ENCODE results near the gene SPRED3. TPM values are rescaled to one million over a fixed set of nuclear protein-coding genes. Genes with fewer than 3 reads are reported as not detected.

The SPRED3 gene
- total and polyA plus RNA-seq, 2 donors (not counting 1 experiment from before 2014, with no cell fraction given), result 1.5 to 2.0 TPM

DNA sequence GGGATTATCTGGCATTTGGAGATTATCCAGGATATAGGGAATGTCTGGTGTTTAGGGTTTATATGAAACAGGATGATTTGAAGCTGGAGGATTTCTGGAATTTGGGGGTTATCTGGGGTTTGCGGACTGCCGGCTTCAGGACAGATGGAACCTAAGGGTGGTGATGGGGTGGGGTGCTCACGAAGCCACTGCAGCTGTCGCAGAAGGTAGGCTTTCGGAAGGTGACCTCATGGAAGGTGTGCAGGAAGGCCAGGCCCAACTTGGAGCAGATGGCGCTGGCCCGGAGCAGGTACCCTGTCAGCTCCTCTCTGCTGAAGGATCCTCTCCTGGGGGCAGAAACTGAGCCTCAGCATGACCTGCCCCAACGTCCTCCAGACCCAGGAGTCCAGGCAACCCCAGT is 24.0 kb downstream of the SPRED3 start:
- H3K4me3 ChIP-seq (replicated peaks in 1 of 4; ENCODE audit: control extremely low read depth in 1 of 4, insufficient read depth in 1 of 4, low read depth in 3 of 4, low read length in 4 of 4), result no peak overlapping the region
- H3K9me3 ChIP-seq (ENCODE audit: control insufficient read depth, insufficient read depth, low read depth, low read length), result no peaks in the 10 kb centered on the region
- H3K79me2 ChIP-seq (ENCODE audit: control insufficient read depth, insufficient read depth, low read length), result no peaks in the 10 kb centered on the region
- no peaks in the 10 kb centered on the region for H3K27me3 ChIP-seq (ENCODE audit: control insufficient read depth, insufficient read depth, low read length)
- no peak for DNase-seq (ENCODE audit: low read depth in 2 of 2)
- no peak overlapping the region for H3K27ac ChIP-seq (ENCODE audit: insufficient read depth, low read length)
- no peaks in the 10 kb centered on the region for H4K20me1 ChIP-seq (ENCODE audit: control insufficient read depth, extremely low read depth, insufficient read depth, low read length)
- no peaks in the 10 kb centered on the region for H3K4me1 ChIP-seq (ENCODE audit: control insufficient read depth, extremely low read depth, insufficient read depth, low read length)
- H3K9ac ChIP-seq (ENCODE audit: insufficient read depth, low read length), result no peak overlapping the region
- TF ChIP-seq EZH2 (IDR thresholded peaks at IDR 0.05; ENCODE audit: low read length, missing control alignments), result no peak
- TF ChIP-seq, protein P1, sequence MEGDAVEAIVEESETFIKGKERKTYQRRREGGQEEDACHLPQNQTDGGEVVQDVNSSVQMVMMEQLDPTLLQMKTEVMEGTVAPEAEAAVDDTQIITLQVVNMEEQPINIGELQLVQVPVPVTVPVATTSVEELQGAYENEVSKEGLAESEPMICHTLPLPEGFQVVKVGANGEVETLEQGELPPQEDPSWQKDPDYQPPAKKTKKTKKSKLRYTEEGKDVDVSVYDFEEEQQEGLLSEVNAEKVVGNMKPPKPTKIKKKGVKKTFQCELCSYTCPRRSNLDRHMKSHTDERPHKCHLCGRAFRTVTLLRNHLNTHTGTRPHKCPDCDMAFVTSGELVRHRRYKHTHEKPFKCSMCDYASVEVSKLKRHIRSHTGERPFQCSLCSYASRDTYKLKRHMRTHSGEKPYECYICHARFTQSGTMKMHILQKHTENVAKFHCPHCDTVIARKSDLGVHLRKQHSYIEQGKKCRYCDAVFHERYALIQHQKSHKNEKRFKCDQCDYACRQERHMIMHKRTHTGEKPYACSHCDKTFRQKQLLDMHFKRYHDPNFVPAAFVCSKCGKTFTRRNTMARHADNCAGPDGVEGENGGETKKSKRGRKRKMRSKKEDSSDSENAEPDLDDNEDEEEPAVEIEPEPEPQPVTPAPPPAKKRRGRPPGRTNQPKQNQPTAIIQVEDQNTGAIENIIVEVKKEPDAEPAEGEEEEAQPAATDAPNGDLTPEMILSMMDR (conservative IDR thresholded peaks at IDR 0.05 in 1 of 2, IDR thresholded peaks at IDR 0.05 in 1 of 2; ENCODE audit: low read depth in 1 of 2, low read length in 2 of 2), result no peak
- H2AFZ ChIP-seq (ENCODE audit: low read length), result no peak overlapping the region
- no peaks in the 10 kb centered on the region for H3K36me3 ChIP-seq (ENCODE audit: control insufficient read depth, insufficient read depth, low read length)
- H3K4me2 ChIP-seq (ENCODE audit: extremely low read depth, insufficient read depth, low read length), result no peak overlapping the region

DNA sequence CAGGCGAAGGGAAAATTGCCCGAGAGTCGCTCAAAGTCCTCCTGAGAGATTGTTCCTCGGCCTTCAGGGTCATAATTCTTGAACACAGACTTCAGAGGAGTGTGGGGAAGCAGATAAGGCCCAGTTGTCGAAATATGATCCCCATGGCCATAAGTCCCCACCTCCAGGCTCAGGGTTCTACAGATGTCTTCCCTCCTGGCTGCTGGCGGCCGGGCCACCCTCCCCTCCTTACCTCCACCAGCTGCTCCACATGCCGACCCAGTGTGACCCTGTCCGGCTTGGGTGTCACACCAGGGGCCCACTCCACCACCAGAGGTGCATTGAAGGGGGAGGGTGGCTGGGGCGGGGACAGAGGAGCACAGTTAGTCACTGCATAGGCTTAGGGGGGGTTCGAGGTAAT is 24.5 kb downstream of the SPRED3 start:
- H3K4me2 ChIP-seq (ENCODE audit: extremely low read depth, insufficient read depth, low read length), result no peak overlapping the region
- H3K9me3 ChIP-seq (ENCODE audit: control insufficient read depth, insufficient read depth, low read depth, low read length), result no peaks in the 10 kb centered on the region
- H3K27me3 ChIP-seq (ENCODE audit: control insufficient read depth, insufficient read depth, low read length), result peaks cover 3% of the 10 kb centered on the region
- no peak overlapping the region for H3K9ac ChIP-seq (ENCODE audit: insufficient read depth, low read length)
- no peak for TF ChIP-seq EZH2 (IDR thresholded peaks at IDR 0.05; ENCODE audit: low read length, missing control alignments)
- TF ChIP-seq, protein P1 (conservative IDR thresholded peaks at IDR 0.05 in 1 of 2, IDR thresholded peaks at IDR 0.05 in 1 of 2; ENCODE audit: low read depth in 1 of 2, low read length in 2 of 2), result no peak
- H3K4me3 ChIP-seq (replicated peaks in 1 of 4; ENCODE audit: control extremely low read depth in 1 of 4, insufficient read depth in 1 of 4, low read depth in 3 of 4, low read length in 4 of 4), result no peak overlapping the region
- H3K36me3 ChIP-seq (ENCODE audit: control insufficient read depth, insufficient read depth, low read length), result no peaks in the 10 kb centered on the region
- no peak overlapping the region for H3K27ac ChIP-seq (ENCODE audit: insufficient read depth, low read length)
- H3K4me1 ChIP-seq (ENCODE audit: control insufficient read depth, extremely low read depth, insufficient read depth, low read length), result no peaks in the 10 kb centered on the region
- H2AFZ ChIP-seq (ENCODE audit: low read length), result no peak overlapping the region
- DNase-seq (ENCODE audit: low read depth in 2 of 2), result no peak
- no peaks in the 10 kb centered on the region for H3K79me2 ChIP-seq (ENCODE audit: control insufficient read depth, insufficient read depth, low read length)
- no peaks in the 10 kb centered on the region for H4K20me1 ChIP-seq (ENCODE audit: control insufficient read depth, extremely low read depth, insufficient read depth, low read length)

DNA sequence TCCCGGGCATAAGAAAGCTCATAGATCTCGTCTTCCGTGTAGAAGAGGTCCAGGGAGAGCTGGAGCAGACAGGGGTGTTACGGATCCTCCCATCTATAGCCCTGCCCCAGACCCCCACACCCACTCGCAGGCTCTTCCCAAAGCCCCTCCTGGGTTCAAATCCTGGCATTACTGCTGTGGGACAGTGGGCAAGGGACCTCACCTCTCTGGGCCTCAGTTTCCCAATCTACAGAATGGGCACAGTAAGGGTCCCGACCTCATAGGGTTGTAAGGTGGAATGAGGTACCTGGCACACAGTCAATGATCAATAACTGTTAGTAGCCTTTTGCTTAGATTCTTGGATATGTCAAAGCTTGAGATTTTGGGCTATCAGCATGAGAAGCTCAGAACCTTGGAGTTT is 24.9 kb downstream of the SPRED3 start:
- peaks cover 7% of the 10 kb centered on the region for H3K27me3 ChIP-seq (ENCODE audit: control insufficient read depth, insufficient read depth, low read length)
- no peaks in the 10 kb centered on the region for H3K4me1 ChIP-seq (ENCODE audit: control insufficient read depth, extremely low read depth, insufficient read depth, low read length)
- no peak overlapping the region for H3K4me3 ChIP-seq (replicated peaks in 1 of 4; ENCODE audit: control extremely low read depth in 1 of 4, insufficient read depth in 1 of 4, low read depth in 3 of 4, low read length in 4 of 4)
- H2AFZ ChIP-seq (ENCODE audit: low read length), result no peak overlapping the region
- DNase-seq (ENCODE audit: low read depth in 2 of 2), result no peak
- H3K4me2 ChIP-seq (ENCODE audit: extremely low read depth, insufficient read depth, low read length), result no peak overlapping the region
- no peaks in the 10 kb centered on the region for H3K79me2 ChIP-seq (ENCODE audit: control insufficient read depth, insufficient read depth, low read length)
- no peaks in the 10 kb centered on the region for H3K9me3 ChIP-seq (ENCODE audit: control insufficient read depth, insufficient read depth, low read depth, low read length)
- H3K36me3 ChIP-seq (ENCODE audit: control insufficient read depth, insufficient read depth, low read length), result no peaks in the 10 kb centered on the region
- no peak overlapping the region for H3K9ac ChIP-seq (ENCODE audit: insufficient read depth, low read length)
- H4K20me1 ChIP-seq (ENCODE audit: control insufficient read depth, extremely low read depth, insufficient read depth, low read length), result no peaks in the 10 kb centered on the region
- H3K27ac ChIP-seq (ENCODE audit: insufficient read depth, low read length), result no peak overlapping the region
- TF ChIP-seq, protein P1 (conservative IDR thresholded peaks at IDR 0.05 in 1 of 2, IDR thresholded peaks at IDR 0.05 in 1 of 2; ENCODE audit: low read depth in 1 of 2, low read length in 2 of 2), result no peak
- no peak for TF ChIP-seq EZH2 (IDR thresholded peaks at IDR 0.05; ENCODE audit: low read length, missing control alignments)

Measured in fibroblast of lung (primary cell).